CD14-positive monocyte (primary cell): ENCODE measurements around the gene ALG6. TPM values are rescaled to one million over a fixed set of nuclear protein-coding genes. Genes with fewer than 3 reads are reported as not detected.

Experiments
- DNase-seq, 3 donors: peaks; one replicate each; pipeline ENCODE4 v3.0.0-alpha.2; 2011 to 2022
- H2AFZ ChIP-seq: 2 replicates; pipeline ENCODE4 v1.6.0; 2012; ENCODE audit warnings: mild to moderate bottlenecking, low read depth, low read length, inconsistent platforms; ENCODE audit not compliant: insufficient read depth, poor library complexity, severe bottlenecking
- H3K27ac ChIP-seq, 2 donors: 1 replicate in 1 of 2; 2 replicates in 1 of 2; pipeline ENCODE4 v1.5.1; 2012 to 2013; ENCODE audit warnings: low read length in 2 of 2, control low read depth in 1 of 2, inconsistent platforms in 1 of 2, low read depth in 1 of 2, mild to moderate bottlenecking in 1 of 2
- H3K27me3 ChIP-seq, 2 donors: one replicate each; pipeline versions ENCODE4 v1.6.0 to v1.6.1; 2011 to 2013; ENCODE audit warnings: low read length in 2 of 2; ENCODE audit not compliant: control insufficient read depth in 2 of 2, insufficient read depth in 2 of 2
- H3K36me3 ChIP-seq, 2 donors: replicated peaks in 1 of 2; 1 replicate in 1 of 2; 2 replicates in 1 of 2; pipeline versions ENCODE4 v1.5.1 to v1.6.1; 2012 to 2013; ENCODE audit warnings: low read length in 2 of 2, control low read depth in 1 of 2, inconsistent platforms in 1 of 2, mild to moderate bottlenecking in 1 of 2; ENCODE audit not compliant: insufficient read depth in 2 of 2, control insufficient read depth in 1 of 2
- H3K4me1 ChIP-seq, 2 donors: 1 replicate in 1 of 2; 2 replicates in 1 of 2; pipeline versions ENCODE4 v1.5.1 to v1.6.1; 2012 to 2013; ENCODE audit warnings: low read length in 2 of 2, control low read depth in 1 of 2, inconsistent platforms in 1 of 2, mild to moderate bottlenecking in 1 of 2, moderate library complexity in 1 of 2; ENCODE audit not compliant: insufficient read depth in 2 of 2, control insufficient read depth in 1 of 2
- H3K4me2 ChIP-seq: replicated peaks from 2 replicates; pipeline ENCODE3; 2012; ENCODE audit warnings: low read length, moderate library complexity, mild to moderate bottlenecking; ENCODE audit not compliant: poor library complexity, severe bottlenecking; ENCODE audit errors: extremely low read depth
- H3K4me3 ChIP-seq, 3 experiments: fragments of 200-600 bp in 1 of 3; sonication (generic) in 1 of 3; replicated peaks in 1 of 3; 1 replicate in 2 of 3; 2 replicates in 1 of 3; pipeline ENCODE4 v1.5.1; 2011 to 2013; ENCODE audit warnings: low read length in 3 of 3, mild to moderate bottlenecking in 3 of 3, control low read depth in 2 of 3, low read depth in 2 of 3, inconsistent platforms in 1 of 3, moderate library complexity in 1 of 3
- H3K79me2 ChIP-seq: 2 replicates; pipeline ENCODE4 v1.6.0; 2012; ENCODE audit warnings: mild to moderate bottlenecking, control low read depth, inconsistent platforms, low read length, moderate library complexity; ENCODE audit not compliant: insufficient read depth
- H3K9ac ChIP-seq: 2 replicates; pipeline ENCODE4 v1.6.0; 2017; ENCODE audit warnings: low read length, mild to moderate bottlenecking; ENCODE audit not compliant: insufficient read depth, poor library complexity, severe bottlenecking
- H3K9me3 ChIP-seq, 2 donors: replicated peaks in 1 of 2; 1 replicate in 1 of 2; 2 replicates in 1 of 2; pipeline versions ENCODE4 v1.5.1 to v1.6.1; 2012 to 2013; ENCODE audit warnings: low read length in 2 of 2, control low read depth in 1 of 2; ENCODE audit not compliant: control insufficient read depth in 1 of 2, insufficient read depth in 1 of 2
- H4K20me1 ChIP-seq: 2 replicates; pipeline ENCODE4 v1.6.0; 2012; ENCODE audit warnings: mild to moderate bottlenecking, low read length, control low read depth, moderate library complexity; ENCODE audit not compliant: insufficient read depth
- H3K27ac Mint-ChIP-seq, 7 donors: one replicate each; pipeline ENCODE4 v1.8.0; 2020; ENCODE audit warnings: mild to moderate bottlenecking in 7 of 7, mixed read lengths in 7 of 7, moderate library complexity in 6 of 7, inconsistent platforms in 2 of 7
- H3K27me3 Mint-ChIP-seq, 3 donors: one replicate each; pipeline ENCODE4 v1.8.0; 2021 to 2022; ENCODE audit warnings: low read depth in 3 of 3, mild to moderate bottlenecking in 3 of 3, mixed read lengths in 3 of 3, moderate library complexity in 3 of 3, inconsistent platforms in 1 of 3
- H3K36me3 Mint-ChIP-seq, 2 donors: one replicate each; pipeline ENCODE4 v1.8.0; 2020; ENCODE audit warnings: mixed read lengths in 2 of 2, inconsistent platforms in 1 of 2, mild to moderate bottlenecking in 1 of 2
- H3K4me1 Mint-ChIP-seq: one replicate; pipeline ENCODE4 v1.8.0; 2020; ENCODE audit warnings: mild to moderate bottlenecking, mixed read lengths
- H3K4me3 Mint-ChIP-seq, 2 donors: one replicate each; pipeline ENCODE4 v1.8.0; 2020; ENCODE audit warnings: mild to moderate bottlenecking in 2 of 2, mixed read lengths in 2 of 2, moderate library complexity in 1 of 2
- H3K9me3 Mint-ChIP-seq, 7 donors: one replicate each; pipeline ENCODE4 v1.8.0; 2020 to 2022; ENCODE audit warnings: mixed read lengths in 7 of 7, mild to moderate bottlenecking in 6 of 7, moderate library complexity in 6 of 7, inconsistent platforms in 2 of 7
- whole genome bisulfite sequencing: methylation state at CpG from one replicate; pipeline ENCODE4 v1.1.5; 2013; ENCODE audit warnings: missing lambda C conversion rate; ENCODE audit not compliant: insufficient coverage; 5-methylcytosine and 5-hydroxymethylcytosine counted together
- intact Hi-C, 2 donors: fragments of 100-400 bp; cut with micrococcal nuclease; formaldehyde crosslinking; loops; one replicate each; pipeline versions ENCODE4 v1.15.0 to v1.15.1; 2023
- polyA plus RNA-seq, 3 donors: library from polyadenylated mRNA; depleted of rRNA in 1 of 3; unstranded in 2 of 3; stranded (reverse) in 1 of 3; fragments of 300-500 nt in 2 of 3; fragments of >200 nt in 1 of 3; fragmentation: Illumina TruSeq in 2 of 3; gene quantifications; 1 replicate in 2 of 3; 2 replicates in 1 of 3; pipeline ENCODE4 v1.2.3, GENCODE V29; 2012 to 2021
- small RNA-seq: library from RNA; depleted of rRNA; stranded (forward); fragments of <200 nt; gene quantifications from one replicate; pipeline ENCODE3, GENCODE V24; 2012; ENCODE audit warnings: low read depth; ENCODE audit not compliant: insufficient read length
- TF ChIP-seq, protein P1 (sequence below): fragments of 200-600 bp; IDR thresholded peaks from one replicate; pipeline ENCODE4 v1.8.0; 2022; ENCODE audit warnings: antibody characterized with exemption, mild to moderate bottlenecking

Gene ALG6
- polyA plus RNA-seq, 3 donors, result 9.3 to 24.7 (median 20.2) TPM

DNA sequence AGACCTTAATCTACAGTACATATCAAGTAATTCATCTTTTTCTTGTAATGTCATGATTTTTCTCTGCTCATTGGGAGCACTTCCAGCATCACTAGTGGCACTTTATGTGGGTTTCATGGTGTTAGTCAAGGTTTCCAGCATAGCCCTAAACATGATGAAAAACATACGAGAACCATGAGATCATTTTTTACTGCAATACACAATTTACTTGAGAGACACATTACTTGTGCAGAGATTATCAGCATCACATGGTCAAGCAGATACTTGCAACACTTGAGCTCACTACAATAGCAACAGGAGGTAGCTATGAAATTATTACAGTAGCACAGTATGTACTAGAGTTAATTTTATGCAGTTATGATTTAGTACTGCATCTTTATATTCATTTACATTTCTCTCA, 119.2 kb downstream of the ALG6 start:
- DNase-seq, result no peak
- TF ChIP-seq, protein P1, sequence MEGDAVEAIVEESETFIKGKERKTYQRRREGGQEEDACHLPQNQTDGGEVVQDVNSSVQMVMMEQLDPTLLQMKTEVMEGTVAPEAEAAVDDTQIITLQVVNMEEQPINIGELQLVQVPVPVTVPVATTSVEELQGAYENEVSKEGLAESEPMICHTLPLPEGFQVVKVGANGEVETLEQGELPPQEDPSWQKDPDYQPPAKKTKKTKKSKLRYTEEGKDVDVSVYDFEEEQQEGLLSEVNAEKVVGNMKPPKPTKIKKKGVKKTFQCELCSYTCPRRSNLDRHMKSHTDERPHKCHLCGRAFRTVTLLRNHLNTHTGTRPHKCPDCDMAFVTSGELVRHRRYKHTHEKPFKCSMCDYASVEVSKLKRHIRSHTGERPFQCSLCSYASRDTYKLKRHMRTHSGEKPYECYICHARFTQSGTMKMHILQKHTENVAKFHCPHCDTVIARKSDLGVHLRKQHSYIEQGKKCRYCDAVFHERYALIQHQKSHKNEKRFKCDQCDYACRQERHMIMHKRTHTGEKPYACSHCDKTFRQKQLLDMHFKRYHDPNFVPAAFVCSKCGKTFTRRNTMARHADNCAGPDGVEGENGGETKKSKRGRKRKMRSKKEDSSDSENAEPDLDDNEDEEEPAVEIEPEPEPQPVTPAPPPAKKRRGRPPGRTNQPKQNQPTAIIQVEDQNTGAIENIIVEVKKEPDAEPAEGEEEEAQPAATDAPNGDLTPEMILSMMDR, result no peak
- Histone ChIP-seq H3K27me3 (no peaks in the 10 kb centered on the region), H3K4me1 (no peaks in the 10 kb centered on the region), H3K36me3 (peaks cover 3 to 10% of the 10 kb centered on the region in 2 donors), H3K9ac (no peak overlapping the region), H4K20me1 (no peaks in the 10 kb centered on the region), H3K4me3 (no peak overlapping the region), H3K4me2 (no peak overlapping the region), H3K27ac (no peak overlapping the region), H3K9me3 (no peaks in the 10 kb centered on the region), H2AFZ (no peak overlapping the region), H3K79me2 (no peaks in the 10 kb centered on the region)
- Mint-ChIP-seq H3K4me3 (no peak overlapping the region), H3K4me1 (no peaks in the 10 kb centered on the region), H3K9me3 (no peaks in the 10 kb centered on the region), H3K36me3 (peaks cover 12 to 13% of the 10 kb centered on the region in 2 donors), H3K27me3 (no peaks in the 10 kb centered on the region), H3K27ac (no peak overlapping the region)
- intact Hi-C loops, result no loop called here
- WGBS, result no CpG with 5 or more reads among the region's 1 CpG

DNA sequence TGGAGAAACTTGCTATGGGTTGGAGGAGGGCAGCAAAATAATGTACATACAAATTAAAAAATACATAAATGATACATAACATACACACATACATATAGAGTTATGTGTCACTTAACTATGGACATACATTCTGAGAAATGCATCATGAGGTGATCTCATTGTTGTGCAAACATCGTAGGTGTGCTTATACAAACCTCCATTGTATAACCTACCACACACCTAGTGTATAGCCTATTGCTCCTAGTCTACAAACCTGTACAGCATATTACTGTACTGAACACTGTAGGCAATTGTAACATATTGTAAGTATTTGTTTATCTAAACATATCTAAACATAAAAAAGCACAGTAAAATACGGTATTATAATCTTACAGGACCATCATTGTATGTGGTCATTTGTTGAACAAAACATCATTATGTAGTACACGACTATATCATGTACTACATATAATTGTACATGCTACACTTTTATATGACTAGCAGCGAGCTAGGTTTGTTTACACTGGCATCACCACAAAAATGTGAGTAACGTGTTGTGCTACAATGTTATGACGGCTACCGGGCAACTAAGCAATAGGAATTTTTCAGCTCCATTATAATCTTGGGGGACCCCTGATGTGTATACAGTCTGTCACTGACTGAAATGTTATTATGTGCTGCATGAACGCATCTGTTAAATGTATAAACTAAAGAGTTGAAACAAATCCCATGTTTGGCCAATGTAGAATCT, 120.1 kb downstream of the ALG6 start:
- Histone ChIP-seq H3K36me3 (peaks cover 3 to 10% of the 10 kb centered on the region in 2 donors), H3K4me1 (no peaks in the 10 kb centered on the region), H3K4me3 (no peak overlapping the region), H2AFZ (no peak overlapping the region), H3K9ac (no peak overlapping the region), H3K27ac (no peak overlapping the region), H3K9me3 (no peaks in the 10 kb centered on the region), H3K27me3 (no peaks in the 10 kb centered on the region), H3K79me2 (no peaks in the 10 kb centered on the region), H4K20me1 (no peaks in the 10 kb centered on the region), H3K4me2 (no peak overlapping the region)
- Mint-ChIP-seq H3K4me3 (no peak overlapping the region), H3K27me3 (no peaks in the 10 kb centered on the region), H3K9me3 (no peaks in the 10 kb centered on the region), H3K4me1 (no peaks in the 10 kb centered on the region), H3K36me3 (peaks cover 12 to 13% of the 10 kb centered on the region in 2 donors), H3K27ac (no peak overlapping the region)
- intact Hi-C loops, result no loop called here
- WGBS, result 100% methylated on average over 2 of the region's 8 CpGs
- TF ChIP-seq, protein P1, result no peak
- DNase-seq, result no peak

Small RNA genes within 50 kb of the gene (small RNA-seq; reads per million reads assigned to genes)
- gene MIR6068, result not detected
- gene RF00019, result not detected

Other genes starting within 250 kb of the ALG6 start
- not detected for gene FOXD3, start 45.1 kb upstream of the ALG6 start, polyA plus RNA-seq
- gene ITGB3BP, start 155.6 kb downstream of the ALG6 start, polyA plus RNA-seq, result 1 to 10 TPM; 5.2 to 7.0 (median 6.6) TPM
- 1 to 10 TPM in 1 of 3 donors, under 1 TPM in 2; 0.37 to 2.2 (median 0.92) TPM for gene EFCAB7, start 155.9 kb downstream of the ALG6 start, polyA plus RNA-seq
- gene PGM1, start 225.8 kb downstream of the ALG6 start, polyA plus RNA-seq, result 10 to 100 TPM in 2 of 3 donors, 1 to 10 TPM in 1; 8.2 to 39.8 (median 28.7) TPM